Hematopoietic multipotent progenitor cell treated with erythropoietin and hydrocortisone succinate and interleukin-3 and kit ligand, for 8 days (in vitro differentiated cells): ENCODE measurements around the gene PLCH1.
A peak's percentile ranks its signal among the peaks of the same experiment; 100 is the strongest.

Experiments used
- DNase-seq: peaks from one replicate; pipeline ENCODE4 v3.0.0-alpha.2; 2015

The PLCH1 gene

GRCh38 chr3:155604126-155604525 lies 140.7 kb downstream of the PLCH1 start:
- DNase-seq: no peak

GRCh38 chr3:155603302-155603701 lies 141.6 kb downstream of the PLCH1 start:
- DNase-seq: no peak

GRCh38 chr3:155602307-155602706 lies 142.6 kb downstream of the PLCH1 start:
- DNase-seq: no peak

GRCh38 chr3:155598671-155599070 lies 146.2 kb downstream of the PLCH1 start:
- no peak for DNase-seq

- DNase-seq: no peak
These were observed 148.3 kb downstream of the PLCH1 start for GRCh38 chr3:155596615-155597014.

GRCh38 chr3:155595371-155595770 lies 149.5 kb downstream of the PLCH1 start:
- DNase-seq: no peak

GRCh38 chr3:155594526-155595187 lies 150.2 kb downstream of the PLCH1 start:
- DNase-seq: no peak

GRCh38 chr3:155587581-155587980 lies 157.3 kb downstream of the PLCH1 start:
- DNase-seq: no peak

GRCh38 chr3:155585384-155585783 lies 159.5 kb downstream of the PLCH1 start:
- DNase-seq: no peak

GRCh38 chr3:155581579-155581978 lies 163.3 kb downstream of the PLCH1 start:
- peak; percentile 6 for DNase-seq

- DNase-seq: no peak
These were observed 172.8 kb downstream of the PLCH1 start for GRCh38 chr3:155572085-155572484.

- no peak for DNase-seq
These were observed 176.6 kb downstream of the PLCH1 start for GRCh38 chr3:155568295-155568694.

- no peak for DNase-seq
These were observed 184.3 kb downstream of the PLCH1 start for GRCh38 chr3:155560594-155560993.

- no peak for DNase-seq
These were observed 184.7 kb downstream of the PLCH1 start for GRCh38 chr3:155560135-155560534.

- no peak for DNase-seq
These were observed 188.3 kb downstream of the PLCH1 start for GRCh38 chr3:155556531-155556930.

GRCh38 chr3:155555479-155556060 lies 189.3 kb downstream of the PLCH1 start:
- DNase-seq: no peak

- DNase-seq: peak; percentile 47
These were observed 190.0 kb downstream of the PLCH1 start for GRCh38 chr3:155554777-155555451.

GRCh38 chr3:155553780-155554179 lies 191.1 kb downstream of the PLCH1 start:
- DNase-seq: no peak

- DNase-seq: no peak
These were observed 191.5 kb downstream of the PLCH1 start for GRCh38 chr3:155553326-155553725.

GRCh38 chr3:155550391-155550790 lies 194.5 kb downstream of the PLCH1 start:
- DNase-seq: no peak

GRCh38 chr3:155549087-155549486 lies 195.8 kb downstream of the PLCH1 start:
- DNase-seq: no peak

- DNase-seq: no peak
These were observed 196.7 kb downstream of the PLCH1 start for GRCh38 chr3:155548195-155548594.

- DNase-seq: no peak
These were observed 209.8 kb downstream of the PLCH1 start for GRCh38 chr3:155535098-155535497.

GRCh38 chr3:155528579-155528978 lies 216.3 kb downstream of the PLCH1 start:
- DNase-seq: no peak
